Left lung (tissue), 10 donors: Measurements from ENCODE around the gene CETP. TPM values are rescaled to one million over a fixed set of nuclear protein-coding genes. Genes with fewer than 3 reads are reported as not detected.
A peak's percentile ranks its signal among the peaks of the same experiment; 100 is the strongest.
"Not testable (repeated sequence)": the region's sequence is repeated elsewhere in the genome, so short reads cannot be mapped to it uniquely, and the experiment has no call there.

Experiments used
- ATAC-seq: fragments of 200-7000 bp; cut with Tn5 transposase; one replicate; pipeline ENCODE4 v1.9.1; 2020; ENCODE audit warnings: moderate library complexity
- DNase-seq, 4 donors: peaks; one replicate each; pipeline ENCODE4 v3.0.0-alpha.2; 2013 to 2020
- H3K27ac ChIP-seq, 2 donors: fragments of 200-600 bp; sonication (generic) in 1 of 2; one replicate each; pipeline versions ENCODE4 v1.5.0 to v1.8.0; 2020 to 2021
- H3K27me3 ChIP-seq, 2 donors: fragments of 200-600 bp; sonication (generic) in 1 of 2; one replicate each; pipeline versions ENCODE4 v1.5.0 to v1.8.0; 2020 to 2021
- H3K36me3 ChIP-seq, 2 donors: fragments of 200-600 bp; sonication (generic) in 1 of 2; one replicate each; pipeline versions ENCODE4 v1.5.0 to v1.8.0; 2020 to 2021
- H3K4me1 ChIP-seq, 2 donors: fragments of 200-600 bp; one replicate each; pipeline ENCODE4 v1.8.0; 2021
- H3K4me3 ChIP-seq, 2 donors: fragments of 200-600 bp; sonication (generic) in 1 of 2; one replicate each; pipeline versions ENCODE4 v1.5.0 to v1.8.0; 2020 to 2021; ENCODE audit warnings: mild to moderate bottlenecking in 1 of 2
- H3K9me3 ChIP-seq, 2 donors: fragments of 200-600 bp; sonication (generic) in 1 of 2; one replicate each; pipeline versions ENCODE4 v1.5.0 to v1.8.0; 2020 to 2021
- intact Hi-C, 2 donors: fragments of 100-400 bp; cut with DNase I; formaldehyde crosslinking; loops; one replicate each; pipeline versions ENCODE4 v1.11.2 to v1.14.2; 2022
- polyA plus RNA-seq, 6 donors: library from polyadenylated mRNA; unstranded; fragments of 120-200 nt; gene quantifications; one replicate each; pipeline ENCODE4 v1.2.1, GENCODE V29; 2013; ENCODE audit not compliant: insufficient read length in 6 of 6
- total RNA-seq, 2 donors: library from RNA; stranded (reverse); fragmentation: NEBNext Ultra II Directional; extraction: Animal tissue kit (Norgen Biotek cat#: 25700); gene quantifications; one replicate each; pipeline ENCODE4 v1.2.1, GENCODE V29; 2021
- TF ChIP-seq, protein P1 (sequence below), 2 donors: fragments of 200-600 bp; sonication (generic) in 1 of 2; IDR thresholded peaks; one replicate each; pipeline versions ENCODE4 v1.5.0 to v1.8.0; 2021; ENCODE audit warnings: antibody characterized with exemption in 2 of 2
- donor health status: DM: no; HTN: yes; CAD: no.
- donor health status: DM: no; HTN: no; CAD: no.

CETP gene
- total and polyA plus RNA-seq, 8 donors: 0.58 to 15.2 (median 12.8) TPM

DNA sequence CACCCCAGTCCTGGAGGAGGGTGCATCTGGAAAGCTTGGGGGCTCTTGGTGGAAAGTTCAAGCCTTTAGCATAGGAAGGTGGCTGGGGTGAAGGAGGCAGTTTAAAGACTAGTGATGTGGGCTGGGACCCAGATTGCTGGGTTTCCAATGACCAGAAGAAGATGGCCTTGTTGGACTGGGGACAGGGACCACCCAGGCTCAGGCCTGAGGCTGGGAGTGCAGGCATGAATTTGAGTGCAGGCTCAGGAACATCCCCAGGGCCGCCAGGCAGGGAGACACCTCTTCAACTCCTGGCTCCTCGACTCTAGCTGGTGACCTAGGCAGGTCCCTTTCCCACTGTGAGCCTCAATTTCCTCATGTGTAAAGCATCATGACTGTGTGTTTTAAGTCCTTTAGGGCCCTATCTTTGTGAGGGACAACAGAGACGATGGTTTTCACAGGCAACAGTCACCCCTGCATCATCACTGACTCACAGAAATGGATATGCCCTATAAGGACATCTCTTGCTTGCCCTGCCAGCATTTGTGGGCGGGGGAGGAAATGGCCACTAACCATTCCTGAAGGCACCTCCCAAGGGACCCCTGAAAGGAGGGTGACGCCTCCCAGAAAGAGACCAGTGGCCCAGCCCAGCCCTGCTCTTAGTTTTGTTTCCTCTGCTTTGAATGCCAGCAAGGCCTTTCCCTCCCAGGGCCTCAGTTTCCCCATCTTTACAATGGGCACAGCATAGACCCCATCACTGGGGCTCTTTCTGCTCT, 38.7 kb downstream of the CETP start:
- H3K9me3 ChIP-seq: no peaks in the 10 kb centered on the region
- no peak overlapping the region for H3K4me3 ChIP-seq
- peaks cover 0 to 24% of the 10 kb centered on the region in 2 donors for H3K36me3 ChIP-seq
- no peaks in the 10 kb centered on the region for H3K27me3 ChIP-seq
- peak overlapping the region; percentile 54 to 77 for H3K27ac ChIP-seq
- peaks cover 0 to 70% of the 10 kb centered on the region in 2 donors for H3K4me1 ChIP-seq
- intact Hi-C loops: no loop called here
- TF ChIP-seq, protein P1, sequence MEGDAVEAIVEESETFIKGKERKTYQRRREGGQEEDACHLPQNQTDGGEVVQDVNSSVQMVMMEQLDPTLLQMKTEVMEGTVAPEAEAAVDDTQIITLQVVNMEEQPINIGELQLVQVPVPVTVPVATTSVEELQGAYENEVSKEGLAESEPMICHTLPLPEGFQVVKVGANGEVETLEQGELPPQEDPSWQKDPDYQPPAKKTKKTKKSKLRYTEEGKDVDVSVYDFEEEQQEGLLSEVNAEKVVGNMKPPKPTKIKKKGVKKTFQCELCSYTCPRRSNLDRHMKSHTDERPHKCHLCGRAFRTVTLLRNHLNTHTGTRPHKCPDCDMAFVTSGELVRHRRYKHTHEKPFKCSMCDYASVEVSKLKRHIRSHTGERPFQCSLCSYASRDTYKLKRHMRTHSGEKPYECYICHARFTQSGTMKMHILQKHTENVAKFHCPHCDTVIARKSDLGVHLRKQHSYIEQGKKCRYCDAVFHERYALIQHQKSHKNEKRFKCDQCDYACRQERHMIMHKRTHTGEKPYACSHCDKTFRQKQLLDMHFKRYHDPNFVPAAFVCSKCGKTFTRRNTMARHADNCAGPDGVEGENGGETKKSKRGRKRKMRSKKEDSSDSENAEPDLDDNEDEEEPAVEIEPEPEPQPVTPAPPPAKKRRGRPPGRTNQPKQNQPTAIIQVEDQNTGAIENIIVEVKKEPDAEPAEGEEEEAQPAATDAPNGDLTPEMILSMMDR (IDR thresholded peaks at IDR 0.05): no peak
- DNase-seq: no peak
- peak; percentile 64 for ATAC-seq

DNA sequence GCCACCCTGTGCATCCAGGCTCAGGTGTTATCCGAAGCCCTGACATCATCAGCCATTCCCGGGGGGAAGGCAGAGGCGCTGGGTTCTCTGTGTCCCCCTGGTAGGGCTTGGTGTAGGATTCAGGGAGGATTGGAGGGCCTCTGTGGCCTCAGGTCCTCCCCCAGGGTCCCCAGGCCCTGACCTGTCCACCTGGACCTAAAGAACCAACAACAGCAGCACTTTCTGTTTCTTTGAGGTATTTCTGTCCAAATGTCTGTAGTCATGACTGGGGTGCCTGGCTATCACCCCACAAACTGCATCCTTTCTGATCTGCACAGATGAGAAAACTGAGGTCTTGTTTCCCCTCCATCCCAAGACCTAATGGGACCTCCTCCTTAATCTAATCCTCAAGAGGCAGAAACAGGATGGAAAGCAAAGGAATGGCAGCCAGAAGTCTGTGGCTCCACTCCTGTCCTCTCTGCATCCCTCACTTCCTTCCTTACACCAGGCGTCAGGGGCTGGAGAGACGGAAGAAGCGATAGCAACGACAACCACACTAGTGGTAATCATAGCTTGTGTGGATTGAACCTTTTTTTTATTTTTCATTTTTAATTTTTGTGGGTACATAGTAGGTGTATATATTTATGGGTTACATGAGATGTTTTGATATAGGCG, 39.4 kb downstream of the CETP start:
- Histone ChIP-seq H3K27me3 (no peaks in the 10 kb centered on the region), H3K27ac (peak overlapping the region; percentile 54 to 77), H3K4me1 (peaks cover 0 to 64% of the 10 kb centered on the region in 2 donors), H3K36me3 (peaks cover 0 to 17% of the 10 kb centered on the region in 2 donors), H3K4me3 (no peak overlapping the region), H3K9me3 (no peaks in the 10 kb centered on the region)
- no peak for ATAC-seq
- DNase-seq: no peak
- TF ChIP-seq, protein P1 (IDR thresholded peaks at IDR 0.05): no peak
- intact Hi-C loops: no loop called here

GRCh38 chr16:57003439-57004386, 42.0 kb downstream of the CETP start:
- H3K27ac ChIP-seq: peak overlapping the region in 1 of 2 donors; percentile 16
- TF ChIP-seq, protein P1 (IDR thresholded peaks at IDR 0.05): no peak
- intact Hi-C loops: no loop called here
- no peak overlapping the region for H3K4me3 ChIP-seq
- peaks cover 0 to 58% of the 10 kb centered on the region in 2 donors for H3K4me1 ChIP-seq
- peaks cover 0 to 17% of the 10 kb centered on the region in 2 donors for H3K36me3 ChIP-seq
- DNase-seq (no peak), ATAC-seq (no peak)
- no peaks in the 10 kb centered on the region for H3K9me3 ChIP-seq
- no peaks in the 10 kb centered on the region for H3K27me3 ChIP-seq

DNA sequence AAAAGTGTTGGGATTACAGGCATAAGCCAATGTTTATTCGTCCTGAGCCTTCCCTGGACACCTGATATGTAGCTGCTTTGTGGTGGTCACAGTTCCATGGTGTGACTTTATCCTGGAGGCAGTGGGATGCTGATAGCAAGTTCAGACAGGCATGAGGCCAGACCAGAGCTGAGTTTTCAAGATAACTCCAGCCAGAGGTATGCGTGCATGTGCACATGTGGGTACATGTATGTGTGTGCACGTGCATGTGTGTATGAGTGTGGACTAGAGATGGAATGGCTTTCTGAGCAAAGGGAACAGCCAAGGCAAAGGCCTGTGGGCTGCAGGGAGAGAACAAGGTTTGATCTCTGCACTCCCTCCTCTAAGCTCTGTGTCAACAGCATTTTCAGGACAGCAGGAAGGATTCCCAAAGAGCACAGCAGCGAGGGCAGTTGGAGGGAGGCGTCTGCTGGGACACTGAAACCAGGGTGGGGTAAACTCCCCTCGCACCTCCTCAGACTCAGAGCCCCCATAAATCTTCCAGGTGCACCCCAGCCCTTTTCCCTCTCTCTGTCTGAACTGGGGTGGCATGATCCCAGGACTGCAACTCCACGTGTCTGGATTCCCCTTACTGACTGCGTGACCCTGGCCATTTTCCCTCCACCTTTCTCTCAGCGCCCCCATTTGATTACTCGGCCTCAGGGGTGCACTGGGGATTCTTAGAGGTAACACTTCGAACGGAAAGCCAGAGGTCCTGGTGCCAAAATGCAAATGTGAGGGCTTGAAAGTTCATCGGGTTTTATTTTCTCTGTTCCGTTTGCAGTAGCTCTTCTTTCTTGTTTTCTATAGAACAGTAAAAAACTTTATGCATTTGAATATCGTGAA, 42.9 kb downstream of the CETP start:
- Histone ChIP-seq H3K9me3 (no peaks in the 10 kb centered on the region), H3K27me3 (no peaks in the 10 kb centered on the region), H3K27ac (peak overlapping the region in 1 of 2 donors; percentile 16), H3K36me3 (peaks cover 0 to 17% of the 10 kb centered on the region in 2 donors), H3K4me3 (no peak overlapping the region), H3K4me1 (peaks cover 0 to 52% of the 10 kb centered on the region in 2 donors)
- intact Hi-C loops: no loop called here
- no peak for ATAC-seq
- no peak for DNase-seq
- TF ChIP-seq, protein P1 (IDR thresholded peaks at IDR 0.05): no peak

- H3K4me3 ChIP-seq, H3K9me3 ChIP-seq, DNase-seq, H3K27me3 ChIP-seq, intact Hi-C loops, ATAC-seq, H3K27ac ChIP-seq: not testable (repeated sequence)
- H3K4me1 ChIP-seq: peaks cover 0 to 51% of the 10 kb centered on the region in 2 donors
- H3K36me3 ChIP-seq: peaks cover 0 to 17% of the 10 kb centered on the region in 2 donors
Measured at GRCh38 chr16:57005597-57005996, 43.8 kb downstream of the CETP start.
